Activated CD4-positive, CD25-positive, alpha-beta regulatory T cell treated with anti-CD3 and anti-CD28 coated beads, Interleukin-2, amount 50 U/mL, for 24 hours (primary cell): ENCODE measurements around the gene C1QTNF3.
A peak's percentile ranks its signal among the peaks of the same experiment; 100 is the strongest.

ENCODE experiments used
- ATAC-seq, 2 donors: fragments of 150-1000 bp; cut with Tn5 transposase; one replicate each; pipeline ENCODE4 v1.10.0; 2021; ENCODE audit warnings: mild to moderate bottlenecking in 1 of 2, moderate library complexity in 1 of 2

Gene C1QTNF3

DNA sequence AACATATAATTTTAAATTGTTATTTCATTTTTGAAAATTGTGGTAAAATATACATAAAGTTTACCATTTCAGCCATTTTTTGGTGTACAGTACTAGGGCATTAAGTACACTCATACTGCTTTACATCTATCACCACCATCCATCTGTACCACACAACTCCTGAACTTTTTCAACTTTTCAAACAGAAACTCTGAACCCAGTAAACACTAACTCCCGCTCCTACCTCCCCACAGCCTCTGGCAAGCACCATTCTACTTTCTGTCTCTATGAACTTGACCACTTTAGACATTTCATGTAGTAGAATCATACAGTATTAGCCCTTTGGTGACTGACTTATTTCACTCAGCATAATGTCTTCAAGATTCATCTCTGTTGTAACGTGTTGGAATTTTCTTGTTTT, 50.1 kb downstream of the C1QTNF3 start:
- ATAC-seq = no peak

DNA sequence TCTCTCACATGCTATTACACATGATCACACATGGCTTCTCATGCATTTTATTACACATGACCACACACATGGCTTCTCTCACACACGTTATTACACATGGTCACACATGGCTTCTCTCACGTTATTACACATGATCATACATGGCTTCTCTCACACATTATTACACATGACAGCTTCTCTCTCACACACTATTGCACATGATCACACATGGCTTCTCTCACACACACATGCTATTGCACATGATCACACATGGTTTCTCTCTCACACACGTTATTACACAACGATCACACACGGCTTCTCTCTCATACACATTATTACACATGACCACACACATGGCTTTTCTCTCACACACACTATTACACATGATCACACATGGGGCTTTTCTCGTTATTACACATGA, 57.6 kb downstream of the C1QTNF3 start:
- no peak for ATAC-seq

GRCh38 chr5:33984671-33985124, 58.3 kb downstream of the C1QTNF3 start, which contains the start of gene SLC45A2:
TSS of gene SLC45A2 (minus strand) at chr5:33984693. CDS start at chr5:33984583, 110 bp downstream.
- ATAC-seq = no peak

GRCh38 chr5:33984178-33984577, 58.8 kb downstream of the C1QTNF3 start:
- no peak for ATAC-seq

DNA sequence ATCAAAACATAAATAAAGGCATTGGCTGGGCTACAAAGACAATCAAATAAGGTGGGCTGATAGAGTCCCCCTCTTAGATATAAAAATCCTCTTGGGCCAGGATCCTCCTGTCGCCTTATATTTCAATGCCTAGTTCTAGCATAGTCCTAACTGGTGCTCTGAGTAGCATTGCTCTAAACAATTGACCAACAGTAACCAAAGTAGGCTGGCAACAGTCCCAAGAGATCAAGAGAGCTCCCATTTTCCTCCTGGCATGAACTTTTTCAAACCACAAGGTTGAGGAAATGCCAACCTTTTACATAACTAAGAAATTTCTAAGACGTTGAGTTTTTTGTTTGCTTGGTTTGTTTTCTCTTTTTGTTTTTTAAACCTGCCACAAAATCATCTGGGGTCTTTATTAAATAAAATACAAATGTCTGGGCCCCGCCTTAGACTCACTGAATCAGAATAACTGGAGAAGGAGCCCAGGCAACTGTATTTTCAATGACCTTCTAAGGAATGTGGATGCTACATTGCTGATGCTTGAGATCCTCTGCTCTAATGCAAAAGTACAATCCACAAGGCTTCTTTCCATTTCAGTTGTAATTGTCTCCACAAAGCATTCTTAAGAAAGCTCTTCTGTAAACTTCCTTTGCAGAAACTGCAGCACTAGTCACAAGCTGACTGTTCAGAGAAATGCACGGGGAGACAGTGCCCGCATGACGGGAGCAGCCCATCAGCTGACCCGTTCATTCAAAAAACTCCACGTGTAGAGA, 61.4 kb downstream of the C1QTNF3 start:
- no peak for ATAC-seq

- ATAC-seq = no peak
These were observed 63.0 kb downstream of the C1QTNF3 start for GRCh38 chr5:33980030-33980429.

GRCh38 chr5:33978306-33978705, 64.7 kb downstream of the C1QTNF3 start:
- no peak for ATAC-seq

DNA sequence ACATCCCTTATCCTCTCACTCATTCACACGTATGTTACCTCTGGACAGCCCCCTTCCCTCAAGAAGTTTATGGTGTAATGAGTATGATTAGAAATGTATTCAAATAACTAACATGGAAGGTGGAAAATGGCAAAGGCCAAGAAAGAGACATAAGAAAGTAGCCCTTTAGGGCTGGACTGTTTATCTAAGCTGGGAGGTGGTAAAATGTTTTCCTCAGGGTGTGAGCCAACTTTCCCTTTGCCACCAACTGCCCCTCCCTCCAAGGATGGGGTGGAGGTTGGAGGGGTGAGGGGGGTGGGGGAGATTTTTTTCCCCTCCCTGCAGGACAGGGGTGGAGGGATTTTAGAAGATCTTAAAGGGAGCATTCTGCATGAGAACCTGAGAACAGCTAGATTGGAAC, 66.7 kb downstream of the C1QTNF3 start:
- no peak for ATAC-seq

GRCh38 chr5:33975852-33976251, 67.2 kb downstream of the C1QTNF3 start:
- ATAC-seq = no peak

DNA sequence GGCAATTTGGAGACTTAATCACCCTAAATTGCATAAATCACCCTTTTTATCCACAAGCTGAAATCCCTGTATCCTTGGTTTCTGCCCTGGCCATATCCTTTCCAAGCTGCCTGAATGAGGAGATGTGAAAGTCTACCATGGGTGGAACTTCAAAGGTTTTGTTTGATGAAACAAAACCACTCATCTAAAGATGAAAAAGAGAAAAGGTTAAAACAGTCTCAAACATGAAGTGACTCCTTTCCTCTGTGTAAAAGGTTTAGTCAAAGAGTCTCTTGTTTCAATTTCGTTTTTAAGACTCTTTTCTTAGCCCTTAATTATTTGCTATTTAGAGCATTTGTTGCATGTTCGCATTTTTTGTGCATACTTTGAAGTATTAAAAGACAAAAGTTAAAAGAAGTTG, 69.7 kb downstream of the C1QTNF3 start:
- ATAC-seq = peak; percentile 58 to 71

- ATAC-seq = no peak
These were observed 73.2 kb downstream of the C1QTNF3 start for GRCh38 chr5:33969572-33970452.

DNA sequence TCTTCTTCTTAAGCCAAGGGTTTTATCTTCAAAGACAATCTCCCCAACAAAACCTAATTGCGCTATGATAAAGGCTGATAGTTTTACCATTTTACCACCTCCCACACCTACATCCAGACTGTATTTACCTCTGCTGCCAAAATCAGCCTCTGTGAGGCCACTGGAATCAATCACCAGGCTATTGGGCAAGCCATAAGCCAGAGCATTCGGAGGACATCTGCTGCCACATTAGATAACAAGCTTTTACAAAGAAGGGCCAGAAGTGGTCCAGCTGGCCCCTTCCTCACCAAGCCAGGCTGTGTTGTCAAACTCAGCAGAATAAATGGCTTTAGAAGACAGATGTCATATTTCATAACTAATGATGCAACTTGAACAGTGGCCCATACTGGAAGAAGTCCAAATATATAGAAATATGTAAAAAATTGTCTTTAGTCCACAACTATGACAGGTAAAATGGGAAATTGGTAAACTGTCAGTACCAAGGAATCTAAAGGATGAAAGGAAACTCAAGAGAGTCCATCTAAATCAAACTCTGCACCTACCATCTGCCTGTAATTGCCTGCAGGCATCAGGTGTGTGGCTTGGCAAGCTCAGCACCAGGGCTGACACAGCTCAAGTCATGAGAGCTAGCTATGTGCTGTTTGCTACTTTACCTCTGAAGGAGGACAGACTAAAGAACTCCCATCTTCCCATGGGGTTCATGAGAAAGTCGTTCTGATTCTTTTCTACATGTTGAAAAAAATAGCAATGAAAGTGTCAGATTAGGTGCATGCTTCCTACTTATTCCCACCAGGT, 74.6 kb downstream of the C1QTNF3 start:
- ATAC-seq = no peak
